Activated CD8-positive, alpha-beta memory T cell treated with anti-CD3 and anti-CD28 coated beads, Interleukin-2, amount 50 U/mL, for 1 hour (primary cell): ENCODE results near the gene PROM1.
A peak's percentile ranks its signal among the peaks of the same experiment; 100 is the strongest.

Source experiments
- DNase-seq: peaks from one replicate; pipeline ENCODE4 v3.0.0-alpha.2; 2020; ENCODE audit errors: extremely low read depth

Gene PROM1

DNA sequence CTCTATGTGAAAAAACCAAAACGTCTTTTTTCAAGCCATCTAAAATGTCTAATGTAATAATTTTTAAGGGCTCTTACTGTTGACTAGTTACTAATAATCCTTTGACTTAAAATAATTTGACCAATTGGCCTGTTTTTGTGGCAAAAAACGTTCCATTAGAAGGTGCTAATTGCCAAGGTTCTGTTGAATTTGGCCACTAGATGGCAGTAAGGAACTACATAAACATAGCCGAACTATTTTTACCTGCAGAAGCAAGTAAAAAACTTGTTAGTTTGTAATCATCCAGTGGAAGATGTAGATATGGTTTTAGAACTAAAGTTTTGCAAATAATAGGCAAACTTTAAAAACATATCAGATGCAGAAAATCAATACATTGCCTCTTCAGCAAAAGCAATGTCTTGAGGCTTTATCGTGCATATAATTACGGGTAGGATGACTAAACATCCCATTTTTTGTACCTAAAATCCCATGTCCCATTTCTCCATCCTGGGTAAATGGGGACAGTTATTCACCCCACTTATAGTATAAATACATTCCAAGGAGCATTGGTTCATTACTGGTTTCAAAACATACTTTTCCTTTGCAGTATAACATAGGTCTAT, 57.6 kb downstream of the PROM1 start:
- peak; percentile 7 for DNase-seq

DNA sequence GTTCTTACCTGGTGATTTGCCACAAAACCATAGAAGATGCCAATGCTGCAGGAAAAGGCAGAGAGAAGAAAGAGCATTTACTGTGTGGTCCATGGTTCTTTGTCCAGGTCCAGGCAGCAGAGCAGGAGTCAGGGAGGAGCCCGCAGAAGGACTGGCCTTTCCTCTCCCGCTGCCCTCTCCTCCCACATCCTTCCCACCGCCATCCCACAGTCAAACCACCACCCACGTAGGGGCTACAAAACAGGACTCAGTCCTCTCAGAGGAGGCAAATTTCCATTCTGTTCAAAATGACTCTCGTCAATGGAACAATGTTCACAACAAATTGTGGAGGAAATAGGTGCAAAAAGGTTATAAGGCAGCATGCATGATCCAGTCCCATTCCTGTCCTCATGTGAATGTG, 58.6 kb downstream of the PROM1 start:
- DNase-seq, result no peak

- no peak for DNase-seq
Measured at GRCh38 chr4:16023776-16024408, 59.9 kb downstream of the PROM1 start.

DNA sequence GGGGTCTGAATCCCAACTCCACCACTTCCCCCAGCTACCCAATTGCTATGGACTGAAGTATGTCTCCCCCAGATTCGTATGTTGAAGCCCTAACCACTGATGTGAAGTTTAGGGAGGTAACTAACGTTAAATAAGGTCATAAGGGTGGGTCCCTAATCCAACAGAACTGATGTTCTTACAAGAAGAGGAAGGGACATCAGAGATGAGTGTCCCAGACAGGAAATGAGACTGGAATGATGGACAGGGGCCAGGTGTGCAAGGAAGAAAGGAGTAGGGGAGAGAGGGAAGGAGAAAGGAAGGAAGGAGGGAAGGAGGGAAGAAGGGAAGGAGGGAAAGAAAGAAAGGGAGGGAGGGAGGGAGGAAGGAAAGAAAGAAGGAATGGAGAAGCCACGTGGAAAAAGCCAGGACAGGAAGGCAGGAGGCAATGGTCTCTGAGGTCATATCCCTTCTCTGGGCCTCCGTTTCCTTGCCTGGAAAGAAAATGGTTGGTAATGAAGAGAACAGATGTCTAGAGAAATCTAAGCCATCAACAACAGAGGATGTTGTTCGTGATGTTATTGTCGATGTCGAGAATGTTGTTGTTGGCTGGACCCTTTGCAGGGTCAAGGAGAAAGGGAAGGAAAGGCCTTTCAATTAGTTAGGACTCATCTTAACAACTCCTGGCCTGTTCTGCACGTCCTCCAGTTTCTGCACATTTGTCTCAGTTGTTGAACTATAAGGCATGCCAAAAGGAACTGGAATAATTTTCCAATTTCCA, 61.8 kb downstream of the PROM1 start:
- DNase-seq, result no peak

DNA sequence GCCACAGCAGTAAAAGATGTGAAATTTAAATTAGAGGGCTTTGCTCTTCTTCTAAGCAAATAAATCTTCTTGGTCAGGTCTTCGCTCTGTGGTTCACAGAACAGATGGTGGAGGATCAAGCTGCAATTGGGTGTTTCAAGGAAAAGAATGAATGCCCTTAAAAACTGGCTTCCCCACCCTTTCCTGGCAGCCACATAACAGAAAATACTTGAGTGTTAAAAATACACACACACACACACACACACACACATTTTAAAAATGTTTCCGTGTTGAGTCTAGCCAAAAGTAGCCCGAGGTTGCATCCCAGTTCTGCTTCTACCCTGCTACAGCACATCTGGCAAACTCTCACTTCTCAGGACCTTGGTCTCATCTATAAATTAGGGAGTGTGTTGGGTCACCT, 64.2 kb downstream of the PROM1 start:
- DNase-seq, result no peak

- DNase-seq, result no peak
Measured at GRCh38 chr4:16018841-16019240, 65.0 kb downstream of the PROM1 start.

GRCh38 chr4:16018061-16018676, 65.7 kb downstream of the PROM1 start:
- DNase-seq, result no peak

GRCh38 chr4:16016536-16016935, 67.3 kb downstream of the PROM1 start:
- no peak for DNase-seq

- DNase-seq, result no peak
Measured at GRCh38 chr4:16011173-16011572, 72.7 kb downstream of the PROM1 start.

DNA sequence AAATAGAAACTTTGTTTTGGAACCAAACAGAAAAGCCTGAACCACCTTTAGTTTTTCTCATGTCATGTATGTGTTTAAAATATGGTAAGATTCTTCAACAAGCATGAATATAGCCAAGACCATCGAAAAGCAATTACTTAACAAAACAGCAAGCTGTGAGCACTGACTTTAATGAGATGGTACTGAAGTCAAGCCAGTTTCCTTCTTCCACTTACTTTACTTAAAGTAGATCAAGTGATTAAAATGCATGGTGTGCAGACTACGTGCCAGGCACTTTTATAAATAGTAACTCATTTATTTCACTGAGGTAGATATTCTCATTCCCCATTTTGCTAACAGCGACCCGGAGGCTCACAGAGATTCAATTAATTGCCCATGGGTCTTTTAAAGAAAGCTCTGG, 74.7 kb downstream of the PROM1 start:
- no peak for DNase-seq

DNA sequence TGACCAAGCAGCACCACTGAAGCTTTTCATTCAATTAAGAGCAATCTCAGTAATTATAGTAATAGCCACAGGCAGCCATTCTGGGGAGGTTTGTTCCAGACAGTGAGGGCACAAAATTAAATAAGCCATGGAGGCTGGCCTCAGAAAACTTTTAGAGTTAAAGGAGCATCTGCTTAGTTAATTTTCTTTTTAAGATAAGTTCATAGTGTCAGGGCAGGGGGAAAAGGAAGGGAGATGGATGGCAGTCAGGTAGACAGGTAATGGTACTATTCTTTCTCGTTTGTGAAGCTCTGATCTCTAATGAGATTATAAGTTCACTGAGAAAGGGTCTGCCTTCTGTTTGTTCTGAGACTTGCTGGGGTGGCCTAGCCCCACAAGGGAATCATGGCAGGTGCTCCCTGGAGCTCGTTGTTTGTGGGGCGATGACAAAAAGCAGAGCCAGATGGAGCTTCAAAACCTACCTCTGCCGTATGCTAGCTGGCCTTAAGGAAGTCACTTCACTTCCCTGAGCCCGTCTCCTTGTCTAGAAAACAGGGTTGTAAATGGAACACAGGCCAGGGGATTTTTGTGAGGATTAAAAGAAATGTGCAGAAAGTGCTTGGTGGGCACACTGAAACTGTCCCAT, 76.2 kb downstream of the PROM1 start:
- no peak for DNase-seq

DNA sequence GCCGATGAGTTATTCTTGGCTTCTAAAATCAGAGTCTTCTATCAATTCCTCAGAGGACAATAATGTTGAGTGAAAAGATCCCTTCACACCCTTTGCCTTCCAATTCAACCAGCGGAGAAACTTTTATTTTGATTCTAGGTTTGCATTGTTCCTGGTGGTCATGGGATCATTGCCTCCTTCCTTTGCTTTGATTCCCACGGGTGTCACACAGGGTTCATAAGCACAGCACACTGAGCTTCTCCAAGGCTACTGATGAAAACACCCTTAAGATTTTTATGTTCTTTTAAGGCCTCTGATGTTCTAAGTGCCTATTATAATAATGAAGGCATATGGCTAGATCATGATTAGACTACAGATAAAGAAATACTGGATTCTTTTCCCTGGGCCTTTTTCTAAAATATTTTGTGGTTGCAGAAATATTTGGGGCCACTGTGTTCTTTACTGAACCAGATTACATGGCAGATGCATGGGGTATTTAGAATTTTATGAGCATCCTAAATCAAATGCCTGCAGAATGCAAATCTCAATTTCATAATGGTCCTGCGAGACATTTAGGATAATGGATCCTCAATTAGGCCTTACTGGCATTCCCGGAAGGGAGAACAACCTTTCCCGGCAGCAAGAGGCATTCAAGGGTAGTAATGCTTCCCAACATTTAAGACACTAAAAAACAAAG, 76.9 kb downstream of the PROM1 start:
- no peak for DNase-seq

GRCh38 chr4:16005676-16006075, 78.1 kb downstream of the PROM1 start:
- no peak for DNase-seq

GRCh38 chr4:16001484-16001858, 82.4 kb downstream of the PROM1 start:
- DNase-seq, result peak; percentile 19

- no peak for DNase-seq
Measured at GRCh38 chr4:16000708-16001483, 82.9 kb downstream of the PROM1 start.

- no peak for DNase-seq
Measured at GRCh38 chr4:15996773-15997172, 87.0 kb downstream of the PROM1 start.

GRCh38 chr4:15995826-15996225, 88.0 kb downstream of the PROM1 start:
- DNase-seq, result no peak

- DNase-seq, result no peak
Measured at GRCh38 chr4:15992167-15992485, 91.7 kb downstream of the PROM1 start.

- no peak for DNase-seq
Measured at GRCh38 chr4:15990570-15991285, 93.1 kb downstream of the PROM1 start.

- no peak for DNase-seq
Measured at GRCh38 chr4:15989424-15989823, 94.4 kb downstream of the PROM1 start.

GRCh38 chr4:15988222-15988621, 95.6 kb downstream of the PROM1 start:
- DNase-seq, result no peak
